HG02885 (cell line): ENCODE measurements around the gene ADPRM.
"Not testable (repeated sequence)": the region's sequence is repeated elsewhere in the genome, so short reads cannot be mapped to it uniquely, and the experiment has no call there.

ENCODE experiments used
- ATAC-seq: cut with Tn5 transposase; IDR thresholded peaks from one replicate; pipeline ENCODE4 v1.9.1; 2021; ENCODE audit warnings: mild to moderate bottlenecking; ENCODE audit not compliant: unreplicated experiment, poor library complexity

ADPRM gene

DNA sequence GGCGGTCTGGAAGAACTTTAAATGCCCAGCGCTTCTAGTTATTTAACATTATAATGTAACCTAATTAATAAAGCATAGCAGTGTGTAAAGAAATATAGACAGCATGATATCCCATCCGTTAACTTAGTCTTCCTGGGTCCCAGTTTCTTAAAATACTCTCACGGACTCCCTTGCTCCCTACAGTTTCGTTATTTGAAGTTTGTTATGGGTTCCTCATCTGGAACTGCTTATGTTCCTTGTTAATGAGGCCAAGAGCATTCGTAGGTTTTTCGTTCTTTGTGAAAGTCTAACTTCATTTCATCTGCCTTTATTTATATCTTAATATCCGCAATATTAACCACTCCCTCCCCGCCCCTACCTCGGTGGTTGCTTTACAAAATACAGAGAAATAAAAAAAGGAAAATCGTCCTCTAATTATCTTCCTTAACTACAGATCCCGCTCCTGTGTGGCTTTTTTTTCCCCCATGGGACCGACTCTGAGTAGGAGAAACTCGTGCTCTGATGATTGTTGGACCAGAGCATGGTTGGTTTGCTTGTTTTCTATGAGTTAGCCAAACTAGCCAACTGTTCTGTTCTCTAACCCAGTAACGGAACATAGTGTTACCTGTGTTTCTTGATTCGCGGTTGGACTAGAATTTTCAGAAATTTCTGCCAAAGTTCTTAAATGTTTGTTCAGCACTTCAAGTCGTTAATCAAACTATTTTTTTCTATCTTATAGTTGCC is 863 bp downstream of the ADPRM start:
- ATAC-seq: no peak

DNA sequence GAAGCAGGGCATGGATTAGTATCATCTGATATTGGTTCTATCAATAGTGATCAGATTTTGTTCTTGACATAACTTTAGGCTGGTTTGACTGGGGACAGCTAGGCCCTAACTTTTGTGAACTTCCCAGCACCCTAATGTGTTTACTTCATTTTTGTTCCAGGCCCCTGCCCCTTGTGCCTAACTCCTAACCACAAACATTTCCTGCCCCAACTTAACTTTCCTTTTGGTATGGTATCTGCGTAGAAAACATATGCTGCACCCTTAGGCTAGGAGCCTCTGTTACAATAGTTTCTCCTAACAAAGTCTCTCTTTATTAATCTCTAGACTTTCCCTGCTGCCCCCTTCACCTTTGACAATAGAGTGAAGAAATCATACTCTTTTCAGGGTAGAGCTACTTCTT is 2.5 kb downstream of the ADPRM start:
- no peak for ATAC-seq

DNA sequence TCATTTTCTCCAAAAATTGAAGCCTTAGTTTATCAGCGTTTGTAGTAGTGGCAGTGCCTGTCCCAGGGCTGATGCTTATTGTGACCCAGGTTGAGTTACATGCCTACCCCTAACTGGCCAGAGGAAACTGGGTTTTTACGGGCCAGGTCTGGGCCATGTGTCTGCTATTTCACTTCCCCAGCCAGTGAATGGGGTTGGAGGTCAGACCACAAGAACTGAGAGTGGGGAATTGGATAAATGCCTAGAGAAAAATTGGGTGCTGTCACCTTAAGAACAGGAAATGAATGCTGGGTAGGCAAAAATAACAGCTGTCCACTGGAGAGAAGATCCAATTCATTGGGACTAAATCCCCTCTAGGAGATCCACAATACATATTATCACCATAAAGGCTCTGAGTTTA is 5.2 kb downstream of the ADPRM start:
- ATAC-seq: no peak

DNA sequence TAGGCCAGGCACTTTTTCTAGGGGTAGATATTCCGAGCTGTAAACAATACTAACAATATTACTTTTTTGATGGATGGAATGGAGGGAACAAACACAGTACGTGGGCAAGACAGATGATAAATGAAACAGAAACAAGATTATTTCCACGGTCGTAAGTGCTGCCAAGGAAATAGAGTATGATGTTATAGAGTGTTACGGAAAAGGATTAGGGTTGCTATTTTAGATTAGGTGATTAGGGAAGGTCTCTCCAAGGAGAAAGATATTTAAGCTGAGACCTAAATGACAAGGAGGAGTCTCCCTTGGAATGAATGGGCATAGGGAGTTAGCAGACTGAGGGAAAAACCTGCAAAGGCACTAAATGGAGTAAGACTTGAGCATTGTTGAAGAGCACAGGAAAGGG is 8.3 kb downstream of the ADPRM start:
- no peak for ATAC-seq

DNA sequence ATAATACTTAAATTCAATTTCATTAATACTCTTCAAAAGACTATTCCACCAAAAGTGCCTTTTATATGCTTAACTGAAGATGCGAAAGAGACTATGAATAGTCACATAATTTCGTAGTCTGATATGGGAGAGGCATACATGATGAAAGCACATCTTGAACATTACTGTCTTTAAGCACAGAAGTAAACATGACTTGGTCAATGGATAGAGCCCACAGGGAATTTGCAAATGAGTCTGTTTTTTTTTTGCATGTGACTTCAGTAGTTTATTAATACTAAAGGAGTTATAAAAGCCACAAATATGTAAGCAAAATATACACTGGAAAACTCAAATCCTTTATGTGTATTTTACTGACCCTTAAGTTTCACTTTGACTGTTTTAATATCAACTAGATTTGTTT is 15.9 kb downstream of the ADPRM start:
- no peak for ATAC-seq

DNA sequence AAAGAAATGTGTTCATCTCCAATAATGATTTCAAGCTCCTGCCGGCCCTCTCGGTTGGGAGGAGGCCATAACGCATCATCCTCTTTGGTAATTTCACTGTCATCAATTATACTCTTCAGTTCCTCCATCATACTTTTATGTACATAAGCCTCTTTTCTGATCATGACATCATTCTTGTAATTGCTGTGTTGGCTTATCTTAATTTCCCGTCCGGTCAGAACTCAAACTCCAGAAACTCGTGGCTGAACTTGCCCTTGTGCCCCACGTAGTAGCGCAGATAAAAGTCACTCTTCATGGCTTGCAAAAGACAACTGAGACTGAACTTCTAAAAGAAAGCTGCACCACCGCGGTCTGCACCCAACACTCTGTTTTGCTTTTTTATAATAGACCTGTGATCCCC is 18.8 kb downstream of the ADPRM start:
- ATAC-seq: no peak

DNA sequence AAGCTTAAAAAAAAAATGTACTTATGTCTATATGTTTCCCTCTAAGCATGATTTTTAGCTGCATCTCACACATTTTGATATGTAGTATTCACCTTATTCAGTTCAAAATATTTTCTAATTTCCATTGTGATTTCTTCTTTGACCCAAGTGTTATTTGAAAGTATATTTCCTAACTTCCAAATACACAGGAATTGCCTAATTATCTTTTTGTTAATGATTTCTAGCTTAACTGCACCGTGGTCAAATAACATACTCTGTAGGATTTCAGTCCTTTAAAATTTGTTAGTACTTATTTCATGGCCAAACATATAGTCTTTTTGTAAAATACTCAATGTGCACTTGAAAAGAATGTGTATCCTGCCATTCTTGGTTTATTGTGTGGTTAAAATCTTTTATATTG is 21.2 kb downstream of the ADPRM start:
- no peak for ATAC-seq

DNA sequence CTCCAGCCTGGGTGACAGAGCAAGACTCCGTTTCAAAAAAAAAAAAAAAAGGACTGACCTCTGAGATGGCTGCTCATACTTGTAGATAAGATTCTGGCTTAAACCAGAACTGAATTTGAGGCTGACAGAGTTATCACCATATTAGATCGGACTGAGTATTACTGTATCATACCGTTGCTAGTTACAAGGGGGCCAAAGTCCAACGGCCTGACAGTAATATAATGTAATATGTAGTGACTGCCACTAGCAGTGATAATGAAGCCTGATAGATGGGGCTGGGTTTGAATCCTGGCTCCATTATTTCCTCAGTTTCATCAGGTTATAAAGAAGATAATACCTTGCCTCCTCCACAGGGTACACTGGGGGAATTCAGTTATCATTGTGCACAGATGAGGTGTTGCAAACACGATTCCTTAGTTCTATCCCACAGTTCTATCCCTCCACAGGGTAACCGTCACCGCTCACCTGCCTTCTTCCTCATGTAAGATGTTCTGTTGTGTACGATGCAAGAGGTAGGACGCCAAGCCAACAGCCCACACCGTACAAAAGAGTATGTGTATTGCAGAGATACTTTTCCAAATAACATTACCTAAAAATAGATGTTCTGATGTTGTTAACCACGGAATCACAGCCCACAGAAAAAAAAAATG is 27.3 kb downstream of the ADPRM start:
- no peak for ATAC-seq

DNA sequence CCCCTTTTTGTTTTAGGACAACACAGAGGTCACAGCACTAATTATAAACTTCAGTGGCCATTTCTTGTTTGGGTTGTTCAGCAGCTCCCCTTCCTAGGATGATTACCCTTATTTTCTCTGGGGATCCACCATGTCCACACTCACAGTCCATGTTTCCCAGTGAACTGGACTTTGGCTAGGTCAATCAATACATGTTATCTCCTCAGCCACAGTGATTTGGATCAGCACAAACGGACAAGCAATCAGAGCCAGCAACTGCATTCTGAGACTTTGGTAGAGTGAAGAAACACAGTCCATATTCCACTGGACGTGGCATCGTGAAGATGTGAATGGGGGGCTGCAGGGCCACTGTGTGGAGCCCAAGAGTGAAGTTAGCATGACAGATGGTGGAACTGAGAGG is 27.9 kb downstream of the ADPRM start:
- no peak for ATAC-seq

DNA sequence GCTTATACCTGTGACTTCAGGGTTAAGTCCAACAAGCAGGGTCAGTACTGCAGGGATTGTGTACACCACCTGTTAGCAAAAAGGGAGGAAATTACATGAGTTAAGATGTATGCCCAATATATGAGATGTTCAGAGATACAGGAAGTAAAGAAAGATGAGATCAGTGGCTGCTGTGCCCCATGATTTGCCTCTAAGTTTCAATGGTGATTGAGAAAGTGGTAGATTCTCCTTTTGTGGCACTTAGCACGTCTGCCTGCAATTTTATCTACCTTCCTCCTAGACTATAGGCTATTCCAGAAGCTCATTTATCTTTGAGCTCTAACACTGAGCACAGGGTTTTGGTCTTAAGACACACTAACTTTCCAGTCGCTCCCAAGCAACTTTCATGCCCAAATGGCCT is 28.8 kb downstream of the ADPRM start:
- ATAC-seq: no peak

DNA sequence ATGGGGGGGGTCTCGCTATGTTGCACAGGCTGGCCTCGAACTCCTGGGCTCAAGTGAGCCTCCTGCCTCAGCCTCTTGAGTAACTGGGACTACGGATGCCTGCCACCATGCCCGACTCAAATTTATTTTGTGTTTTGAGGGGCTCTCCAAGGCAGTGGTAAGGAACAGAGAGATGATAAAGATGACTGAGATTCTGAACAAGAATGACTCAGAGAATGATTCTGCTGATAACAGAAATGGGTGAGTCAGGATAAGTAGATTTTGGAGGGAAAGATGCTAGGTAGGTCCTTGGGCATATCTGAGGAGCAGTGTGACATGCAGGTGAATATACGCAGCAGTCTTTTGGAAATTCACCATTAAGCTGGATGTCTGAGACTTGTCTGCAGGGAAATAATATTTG is 29.8 kb downstream of the ADPRM start:
- ATAC-seq: no peak

DNA sequence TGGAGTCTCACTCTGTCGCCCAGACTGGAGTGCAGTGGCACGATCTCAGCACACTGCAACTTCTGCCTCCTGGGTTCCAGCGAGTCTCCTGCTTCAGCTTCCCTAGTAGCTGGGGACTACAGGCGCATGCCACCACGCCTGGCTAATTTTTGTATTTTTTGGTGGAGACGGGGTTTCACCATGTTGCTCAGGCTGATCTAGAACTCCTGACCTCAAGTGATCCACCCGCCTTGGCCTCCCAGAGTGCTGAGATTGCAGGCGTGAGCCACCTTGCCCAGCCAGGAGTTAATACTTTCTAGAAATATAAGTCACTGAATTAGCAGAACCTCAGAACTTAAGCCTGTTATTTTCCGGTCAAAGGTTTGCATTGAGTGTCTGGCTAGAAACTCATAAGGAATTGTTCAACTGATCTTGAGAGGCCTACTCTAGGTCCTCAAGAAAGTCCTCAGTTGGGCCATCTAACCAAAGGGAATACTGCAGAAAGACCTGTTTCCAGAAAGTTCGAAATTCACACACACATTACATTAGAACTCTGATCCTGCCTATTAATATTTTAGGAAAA is 31.0 kb downstream of the ADPRM start:
- no peak for ATAC-seq

DNA sequence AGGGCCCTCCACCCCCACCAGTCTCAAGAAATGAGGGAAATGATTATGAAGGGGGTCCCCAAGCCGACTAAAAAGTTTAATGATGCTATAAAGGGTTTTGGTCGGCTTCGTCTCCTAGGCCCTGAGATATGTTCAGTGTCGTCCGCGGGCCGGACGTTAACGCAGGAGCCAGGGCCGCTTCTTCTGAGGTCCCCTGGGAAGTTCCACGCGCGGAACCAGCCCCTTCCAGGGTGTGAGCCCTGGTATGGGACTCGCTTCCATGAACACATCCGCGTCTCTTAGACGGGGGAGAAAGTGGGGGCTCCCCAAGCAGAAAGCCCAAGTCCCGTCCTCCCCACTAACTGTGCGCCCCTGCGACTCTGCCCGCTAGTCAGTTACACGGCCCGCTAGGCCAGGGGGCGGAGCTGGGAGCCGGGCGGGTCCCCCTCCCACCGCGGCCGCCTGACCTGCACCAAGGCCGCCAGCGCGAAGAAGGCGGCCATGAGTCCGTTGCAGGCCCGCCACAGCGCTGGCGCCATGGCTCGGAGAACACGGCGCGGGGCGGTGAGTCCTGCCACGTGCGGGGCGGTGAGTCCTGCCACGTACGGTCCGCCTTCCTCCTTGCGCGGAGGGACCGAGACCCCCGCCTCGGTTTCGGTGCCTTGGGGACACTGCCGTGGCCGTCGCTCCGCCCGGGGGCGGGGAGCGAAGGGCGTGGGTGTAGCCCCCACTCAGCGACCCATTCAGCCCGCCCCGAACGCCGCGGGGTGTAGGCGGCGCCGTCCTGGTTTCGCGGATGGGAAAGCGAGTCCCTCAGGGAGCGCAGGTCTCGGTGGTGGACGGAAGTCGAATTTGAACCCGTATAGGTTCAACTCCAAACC is 32.2 kb downstream of the ADPRM start, which contains the start of gene TMEM220:
TMEM220 (minus strand) TSS at position 690 of the 860 bp plus-strand sequence; CDS start at position 518, 172 bp downstream.
- peak; percentile 80 for ATAC-seq

DNA sequence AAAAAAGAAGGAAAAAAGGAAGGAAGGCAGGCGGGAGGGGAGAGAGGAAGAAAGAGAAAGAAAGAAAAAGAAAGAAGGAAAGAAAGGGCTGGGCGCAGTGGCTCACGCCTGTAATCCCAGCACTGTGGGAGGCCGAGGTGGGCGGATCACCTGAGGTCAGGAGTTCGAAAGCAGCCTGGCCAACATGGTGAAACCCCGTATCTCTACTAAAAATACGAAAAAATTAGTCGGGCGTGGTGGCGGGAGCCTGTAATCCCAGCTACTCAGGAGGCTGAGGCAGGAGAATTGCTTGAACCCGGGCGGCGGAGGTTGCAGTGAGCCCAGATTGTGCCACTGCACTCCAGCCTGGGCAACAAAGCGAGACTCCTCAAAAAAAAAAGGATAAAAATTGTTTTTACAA is 32.9 kb downstream of the ADPRM start:
- not testable (repeated sequence) for ATAC-seq

DNA sequence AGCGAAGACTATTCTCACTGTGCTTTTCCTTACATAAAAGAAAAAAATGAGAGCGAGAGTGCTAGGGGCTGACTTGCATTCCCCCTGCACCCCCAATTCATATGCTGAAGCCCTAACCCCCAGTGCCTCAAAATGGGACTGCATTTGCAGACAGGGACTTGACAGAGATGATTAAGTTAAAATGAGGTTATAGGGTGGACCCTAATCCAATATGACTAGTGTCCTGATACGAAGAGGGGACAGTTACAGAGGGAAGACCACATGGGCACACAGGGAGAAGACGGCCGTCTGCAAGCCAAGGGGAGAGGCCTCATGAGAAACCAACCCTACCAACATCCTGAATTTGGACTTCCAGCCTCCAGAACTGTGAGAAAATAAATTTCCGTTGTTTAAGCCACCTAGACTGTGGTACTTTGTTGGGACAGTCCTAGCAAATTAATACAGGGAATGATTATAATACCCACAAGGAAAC is 34.0 kb downstream of the ADPRM start:
- no peak for ATAC-seq

DNA sequence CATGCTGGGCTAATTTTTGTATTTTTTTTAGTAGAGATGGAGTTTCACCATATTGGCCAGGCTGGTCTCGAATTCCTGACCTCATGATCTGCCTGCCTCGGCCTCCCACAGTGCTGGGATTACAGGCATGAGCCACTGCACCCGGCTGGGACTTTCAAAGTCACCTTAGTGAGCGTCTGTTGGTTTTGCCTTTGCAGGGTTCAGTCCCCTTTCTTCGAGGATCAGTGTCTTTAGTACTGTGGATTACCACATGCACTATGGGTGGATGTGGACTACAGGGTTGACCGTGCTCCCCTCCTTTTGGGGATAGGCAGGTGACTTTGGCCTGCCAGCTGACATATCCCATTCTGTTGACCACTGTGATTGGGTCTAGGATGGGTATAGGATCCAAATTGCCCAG is 34.7 kb downstream of the ADPRM start:
- ATAC-seq: not testable (repeated sequence)

DNA sequence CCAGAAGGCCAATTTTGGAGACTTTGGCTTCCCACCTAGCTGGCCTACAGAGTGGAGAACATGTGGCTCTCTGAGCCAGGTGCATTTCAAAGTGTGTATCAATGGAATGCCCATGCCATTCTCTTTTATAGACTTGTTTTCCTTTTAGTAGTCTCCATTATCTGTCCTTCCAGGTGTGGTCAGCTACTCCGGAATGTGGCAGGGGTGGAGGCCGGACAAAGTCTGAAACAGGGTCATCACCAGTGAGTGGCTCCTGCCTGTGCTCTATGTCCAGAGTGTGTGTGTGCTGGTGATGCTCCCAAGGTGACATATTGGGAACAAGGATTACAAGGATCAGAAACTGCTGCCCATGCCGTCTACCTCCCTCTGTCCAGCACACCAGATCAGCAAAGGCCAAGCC is 36.3 kb downstream of the ADPRM start:
- no peak for ATAC-seq

DNA sequence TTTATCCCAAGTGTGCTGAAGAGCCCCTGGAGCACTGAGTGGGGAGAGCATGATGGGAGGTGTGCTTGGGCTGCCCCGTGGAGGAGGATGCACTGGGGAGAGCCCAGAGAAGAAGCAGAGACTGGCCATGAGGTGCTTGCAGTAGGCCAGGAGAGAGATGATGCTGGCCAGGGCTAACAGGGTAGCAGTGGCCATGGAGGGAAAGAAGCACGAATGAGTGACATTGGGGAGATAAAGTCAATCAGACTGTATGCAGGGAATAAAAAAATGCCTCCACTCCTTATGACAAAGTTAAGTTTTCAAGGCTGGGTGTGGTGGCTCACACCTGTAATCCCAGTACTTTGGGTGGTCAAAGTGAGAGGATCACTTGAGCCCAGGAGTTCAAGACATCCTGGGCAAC is 37.9 kb downstream of the ADPRM start:
- no peak for ATAC-seq

DNA sequence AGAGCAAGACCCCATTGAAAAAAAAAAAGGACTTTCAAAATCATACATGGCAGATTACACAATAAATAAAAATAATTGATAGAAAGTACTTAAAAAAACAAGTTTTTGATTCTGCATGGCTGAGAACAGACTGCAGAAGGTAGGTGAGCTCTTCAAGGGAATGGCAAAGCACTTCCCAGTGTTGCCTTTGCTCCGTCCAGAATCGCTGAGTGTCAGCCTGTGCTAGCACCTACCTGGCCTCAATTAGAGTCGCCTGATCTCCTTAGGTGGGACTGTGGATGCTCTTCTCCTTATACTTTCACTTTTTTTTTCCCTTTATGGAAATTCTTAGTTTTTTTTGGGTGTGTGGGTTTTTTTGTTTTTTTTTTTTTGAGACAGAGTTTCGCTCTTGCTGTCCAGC is 38.4 kb downstream of the ADPRM start:
- no peak for ATAC-seq

DNA sequence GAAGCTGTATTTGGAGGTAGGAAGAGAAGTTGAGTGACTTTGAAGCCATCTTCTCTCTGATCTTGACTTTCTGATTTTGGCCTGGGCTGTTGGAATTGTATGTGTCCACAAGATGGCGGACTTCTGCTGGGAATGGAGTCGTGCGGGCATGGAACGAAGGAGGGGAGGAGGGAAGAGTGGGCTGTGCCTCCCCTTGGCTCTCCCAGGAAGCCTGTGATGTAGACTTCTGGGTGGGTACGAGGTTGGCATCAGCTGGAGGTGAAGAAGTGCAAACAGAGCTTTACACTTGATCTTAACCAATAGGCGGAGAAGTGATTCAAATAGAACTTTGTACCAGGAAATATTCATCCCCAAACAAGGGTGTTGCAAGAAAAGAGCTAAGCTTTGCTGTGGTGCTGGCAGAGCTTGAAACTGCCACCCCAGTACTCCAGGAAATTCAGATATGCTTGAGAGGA is 39.8 kb downstream of the ADPRM start:
- ATAC-seq: peak; percentile 41

DNA sequence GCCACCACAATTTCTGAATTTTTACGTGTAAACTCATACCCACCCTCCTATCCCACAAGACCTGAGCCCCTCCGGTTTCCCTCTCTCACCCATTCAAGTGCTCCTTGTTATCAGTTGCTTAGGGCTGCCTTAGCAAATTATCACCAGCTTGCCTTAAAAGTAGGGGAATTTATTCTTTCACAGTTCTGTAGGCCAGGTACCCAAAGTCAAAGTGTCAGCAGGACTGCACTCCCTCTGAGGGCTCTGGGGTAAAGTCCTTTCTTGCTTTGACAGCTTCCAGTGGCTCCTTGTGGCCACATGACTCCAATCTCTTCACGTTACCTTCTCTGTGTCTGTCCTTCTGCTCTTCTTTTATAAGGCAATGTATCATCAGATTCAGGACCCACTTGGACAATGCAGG is 40.3 kb downstream of the ADPRM start:
- ATAC-seq: no peak
